Measurements from ENCODE around the gene HOXA5.
A peak's percentile ranks its signal among the peaks of the same experiment; 100 is the strongest.

The HOXA5 gene

DNA sequence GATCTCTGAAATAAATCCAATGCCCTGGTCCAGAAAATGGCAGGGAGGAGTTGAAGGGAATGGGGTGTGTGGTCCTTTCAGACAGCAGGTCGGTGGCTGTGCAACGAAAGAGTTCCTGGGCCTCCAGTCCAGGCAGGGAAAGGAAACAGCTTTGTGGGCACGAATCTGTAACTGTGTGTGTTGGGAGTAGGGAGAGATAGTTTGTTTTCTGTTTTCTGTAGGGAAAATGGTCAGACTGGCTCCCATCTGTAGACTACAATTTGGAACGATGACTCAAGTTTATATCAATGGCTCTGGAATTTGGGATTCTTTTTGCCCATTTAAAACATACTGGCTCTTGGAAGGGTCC, 24.4 kb upstream of the HOXA5 start:
- H3K27ac Mint-ChIP-seq, result no peak overlapping the region
- peaks cover 47% of the 10 kb centered on the region for H3K4me1 Mint-ChIP-seq
- no peak for DNase-seq (ENCODE audit: low spot score in 2 of 2)
- no peaks in the 10 kb centered on the region for H3K9me3 Mint-ChIP-seq
- no peak for ATAC-seq
- peaks cover 6% of the 10 kb centered on the region for H3K36me3 Mint-ChIP-seq
- H3K4me3 Mint-ChIP-seq, result no peak overlapping the region

DNA sequence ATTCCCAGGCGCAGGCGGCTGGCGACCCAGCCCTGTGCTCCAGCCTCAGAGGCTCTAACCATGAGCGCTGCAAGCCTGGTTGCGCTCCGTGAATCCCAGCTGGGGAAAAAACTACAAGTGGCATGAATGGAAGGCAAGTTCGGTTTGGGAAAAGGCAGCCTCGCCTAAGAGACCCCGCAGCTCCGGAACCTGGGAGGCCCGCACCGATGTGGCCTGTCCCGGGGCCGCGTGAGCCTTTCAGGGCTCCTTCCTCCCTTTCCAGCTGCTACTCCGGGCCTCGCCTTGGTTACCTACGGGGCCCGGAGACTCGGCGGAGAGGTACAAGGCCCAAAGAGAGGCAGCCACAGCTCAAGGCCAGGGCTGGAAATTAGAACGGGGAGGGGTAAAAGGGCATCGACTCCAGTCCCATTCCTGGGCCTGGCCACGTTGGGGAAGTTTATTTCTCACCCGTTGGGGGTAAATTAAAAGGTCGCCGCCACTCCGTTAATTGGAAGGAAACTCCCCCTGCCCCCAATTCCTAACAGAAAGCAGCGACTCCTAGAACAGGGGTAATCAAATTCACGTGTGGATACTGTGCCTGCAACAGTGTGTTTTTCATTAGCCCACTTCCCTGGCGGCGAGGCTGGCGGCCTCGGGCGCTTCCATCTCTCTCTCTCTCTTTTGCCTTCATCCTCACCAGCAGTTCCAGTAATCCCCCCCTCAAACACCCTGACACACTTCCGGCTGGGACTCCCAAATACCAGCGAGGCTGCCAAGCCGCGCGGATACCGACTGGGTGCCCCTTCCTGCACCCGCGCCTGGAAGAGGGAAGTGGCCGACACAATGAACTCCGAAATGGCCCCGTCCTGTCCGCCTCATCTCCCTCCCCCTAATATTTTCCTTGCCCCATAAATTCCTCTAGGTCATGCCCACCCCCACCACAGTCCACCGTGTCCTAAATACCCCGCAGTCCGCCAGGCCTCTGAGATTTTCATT, 23.3 kb upstream of the HOXA5 start:
- ATAC-seq (no peak), DNase-seq (ENCODE audit: low spot score in 2 of 2) (no peak)
- H3K4me3 Mint-ChIP-seq, result peak overlapping the region; percentile 42
- H3K36me3 Mint-ChIP-seq, result peaks cover 6% of the 10 kb centered on the region
- H3K9me3 Mint-ChIP-seq, result no peaks in the 10 kb centered on the region
- peaks cover 39% of the 10 kb centered on the region for H3K4me1 Mint-ChIP-seq
- peak overlapping the region; percentile 30 for H3K27ac Mint-ChIP-seq

DNA sequence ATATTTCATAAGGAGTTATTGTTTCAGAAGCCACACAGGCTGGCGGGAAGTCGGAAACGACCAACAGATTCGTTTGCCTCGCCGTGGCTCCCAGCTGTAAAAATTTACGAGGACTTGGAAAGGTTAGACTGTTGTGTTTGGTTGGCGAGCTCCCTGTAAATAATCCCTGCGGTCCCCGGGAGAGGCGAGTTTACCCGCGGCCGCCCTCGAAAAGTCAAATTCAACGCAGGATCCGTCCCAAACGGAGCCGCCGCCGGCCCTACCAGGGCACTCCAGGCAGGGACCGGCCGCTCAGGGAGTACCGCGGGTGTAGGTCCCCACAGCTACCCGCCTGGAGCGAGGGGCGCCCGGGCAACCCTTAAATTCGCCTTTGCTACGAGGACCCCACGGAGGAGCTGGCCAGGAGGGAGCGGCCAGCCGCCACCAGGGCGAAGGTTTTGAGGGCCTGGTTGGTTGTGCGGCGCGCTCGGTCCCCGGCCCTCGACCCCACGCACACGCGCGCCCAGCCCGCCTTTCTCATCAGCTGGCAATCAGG, 22.6 kb upstream of the HOXA5 start:
- DNase-seq (ENCODE audit: low spot score in 2 of 2), result no peak
- Mint-ChIP-seq H3K4me1 (peaks cover 32% of the 10 kb centered on the region), H3K36me3 (peaks cover 6% of the 10 kb centered on the region), H3K9me3 (no peaks in the 10 kb centered on the region), H3K27ac (no peak overlapping the region), H3K4me3 (peak overlapping the region; percentile 42)
- ATAC-seq, result no peak

GRCh38 chr7:27165089-27165995, 21.9 kb upstream of the HOXA5 start, which contains the start of gene HOXA9:
HOXA9 (minus strand) TSS chr7:27165537; CDS start chr7:27165457, 80 bp downstream.
- no peak for DNase-seq (ENCODE audit: low spot score in 2 of 2)
- ATAC-seq, result no peak
- H3K4me3 Mint-ChIP-seq, result peak within 1 kb of the TSS; percentile 42
- H3K36me3 Mint-ChIP-seq, result peaks cover 6% of the 10 kb centered on the region
- no peaks in the 10 kb centered on the region for H3K9me3 Mint-ChIP-seq
- no peak within 1 kb of the TSS for H3K27ac Mint-ChIP-seq
- H3K4me1 Mint-ChIP-seq, result peaks cover 32% of the 10 kb centered on the region

DNA sequence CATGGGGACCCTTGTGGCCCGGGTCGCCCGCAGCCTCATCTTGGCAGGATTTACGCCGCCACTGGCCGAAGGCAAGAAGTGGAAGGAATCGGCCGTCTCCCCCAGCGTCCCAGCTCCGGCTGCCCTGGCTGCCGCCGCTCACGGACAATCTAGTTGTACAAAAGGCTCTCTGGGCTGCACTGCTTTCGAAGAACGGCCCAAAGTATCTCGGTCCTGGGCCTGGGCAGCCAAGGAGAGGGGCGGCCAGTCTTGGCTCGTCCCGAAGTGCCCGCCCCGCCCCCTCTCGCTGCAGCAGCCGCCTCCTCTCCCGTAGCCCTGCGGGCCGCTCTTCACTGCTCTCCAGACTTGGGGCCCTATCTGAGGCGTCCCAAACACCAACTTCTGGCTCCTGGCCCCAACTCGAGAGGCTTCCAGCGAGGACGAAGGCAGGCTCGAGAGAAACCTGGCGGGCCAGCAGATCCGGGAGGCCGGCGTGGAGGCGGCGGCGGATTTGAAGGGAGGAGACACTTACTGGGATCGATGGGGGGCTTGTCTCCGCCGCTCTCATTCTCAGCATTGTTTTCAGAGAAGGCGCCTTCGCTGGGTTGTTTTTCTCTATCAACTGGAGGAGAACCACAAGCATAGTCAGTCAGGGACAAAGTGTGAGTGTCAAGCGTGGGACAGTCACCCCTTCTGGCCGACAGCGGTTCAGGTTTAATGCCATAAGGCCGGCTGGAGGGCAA, 21.0 kb upstream of the HOXA5 start:
- DNase-seq (ENCODE audit: low spot score in 2 of 2) (no peak), ATAC-seq (no peak)
- H3K27ac Mint-ChIP-seq, result no peak overlapping the region
- H3K36me3 Mint-ChIP-seq, result peaks cover 6% of the 10 kb centered on the region
- peaks cover 35% of the 10 kb centered on the region for H3K4me1 Mint-ChIP-seq
- H3K9me3 Mint-ChIP-seq, result no peaks in the 10 kb centered on the region
- H3K4me3 Mint-ChIP-seq, result peak overlapping the region; percentile 42

DNA sequence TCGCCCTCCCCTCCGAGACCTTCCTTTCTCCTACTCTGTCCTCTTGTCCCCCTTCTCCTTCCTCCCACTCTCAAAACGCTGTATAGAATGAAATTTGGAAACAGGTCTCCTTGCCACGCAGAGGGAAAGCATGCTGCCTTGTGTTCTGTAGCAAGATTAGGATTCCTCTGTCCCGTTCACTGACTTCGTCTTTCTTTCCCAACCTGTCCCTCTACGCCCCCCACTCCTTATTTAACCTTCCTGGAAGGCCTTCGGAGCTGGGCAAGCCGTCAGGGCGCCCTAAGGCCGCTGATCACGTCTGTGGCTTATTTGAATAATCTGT, 20.5 kb upstream of the HOXA5 start:
- H3K36me3 Mint-ChIP-seq, result peaks cover 6% of the 10 kb centered on the region
- no peak overlapping the region for H3K27ac Mint-ChIP-seq
- peaks cover 31% of the 10 kb centered on the region for H3K4me1 Mint-ChIP-seq
- ATAC-seq (no peak), DNase-seq (ENCODE audit: low spot score in 2 of 2) (no peak)
- no peaks in the 10 kb centered on the region for H3K9me3 Mint-ChIP-seq
- peak overlapping the region; percentile 42 for H3K4me3 Mint-ChIP-seq

DNA sequence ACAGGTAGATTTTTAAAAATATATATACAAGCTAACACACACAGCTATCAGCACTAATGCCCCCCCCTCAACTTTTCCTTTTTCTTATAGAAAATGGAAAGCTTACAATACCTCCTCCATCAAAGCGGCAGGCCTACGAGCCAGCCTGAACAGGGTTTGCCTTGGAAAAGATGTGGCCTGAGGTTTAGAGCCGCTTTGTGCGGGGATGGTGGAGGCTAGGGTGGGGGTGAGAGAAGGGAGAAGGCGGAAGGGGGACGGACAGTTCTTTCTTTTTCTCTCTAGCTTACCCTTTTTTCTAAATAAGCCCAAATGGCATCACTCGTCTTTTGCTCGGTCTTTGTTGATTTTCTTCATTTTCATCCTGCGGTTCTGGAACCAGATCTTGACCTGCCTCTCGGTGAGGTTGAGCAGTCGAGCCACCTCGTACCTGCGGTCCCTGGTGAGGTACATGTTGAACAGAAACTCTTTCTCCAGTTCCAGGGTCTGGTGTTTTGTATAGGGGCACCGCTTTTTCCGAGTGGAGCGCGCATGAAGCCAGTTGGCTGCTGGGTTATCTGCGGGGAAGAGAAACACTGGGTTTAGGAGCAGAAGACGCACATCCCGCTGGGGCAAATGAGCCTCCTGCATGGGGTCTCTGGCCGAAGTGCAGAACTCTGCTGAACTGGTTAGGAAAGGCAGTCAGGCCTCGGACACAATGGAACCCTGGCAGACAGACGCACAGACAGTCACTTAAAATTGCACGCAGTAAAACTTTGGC, 20.0 kb upstream of the HOXA5 start:
- Mint-ChIP-seq H3K36me3 (peaks cover 6% of the 10 kb centered on the region), H3K4me1 (peaks cover 26% of the 10 kb centered on the region), H3K27ac (no peak overlapping the region), H3K9me3 (no peaks in the 10 kb centered on the region), H3K4me3 (peak overlapping the region; percentile 42)
- no peak for DNase-seq (ENCODE audit: low spot score in 2 of 2)
- ATAC-seq, result no peak

- Mint-ChIP-seq H3K36me3 (peaks cover 10% of the 10 kb centered on the region), H3K4me3 (no peak overlapping the region), H3K9me3 (no peaks in the 10 kb centered on the region), H3K27ac (no peak overlapping the region), H3K4me1 (peaks cover 32% of the 10 kb centered on the region)
- no peak for DNase-seq (ENCODE audit: low spot score in 2 of 2)
- ATAC-seq, result no peak
Observed at GRCh38 chr7:27162561-27163287, 19.2 kb upstream of the HOXA5 start.

DNA sequence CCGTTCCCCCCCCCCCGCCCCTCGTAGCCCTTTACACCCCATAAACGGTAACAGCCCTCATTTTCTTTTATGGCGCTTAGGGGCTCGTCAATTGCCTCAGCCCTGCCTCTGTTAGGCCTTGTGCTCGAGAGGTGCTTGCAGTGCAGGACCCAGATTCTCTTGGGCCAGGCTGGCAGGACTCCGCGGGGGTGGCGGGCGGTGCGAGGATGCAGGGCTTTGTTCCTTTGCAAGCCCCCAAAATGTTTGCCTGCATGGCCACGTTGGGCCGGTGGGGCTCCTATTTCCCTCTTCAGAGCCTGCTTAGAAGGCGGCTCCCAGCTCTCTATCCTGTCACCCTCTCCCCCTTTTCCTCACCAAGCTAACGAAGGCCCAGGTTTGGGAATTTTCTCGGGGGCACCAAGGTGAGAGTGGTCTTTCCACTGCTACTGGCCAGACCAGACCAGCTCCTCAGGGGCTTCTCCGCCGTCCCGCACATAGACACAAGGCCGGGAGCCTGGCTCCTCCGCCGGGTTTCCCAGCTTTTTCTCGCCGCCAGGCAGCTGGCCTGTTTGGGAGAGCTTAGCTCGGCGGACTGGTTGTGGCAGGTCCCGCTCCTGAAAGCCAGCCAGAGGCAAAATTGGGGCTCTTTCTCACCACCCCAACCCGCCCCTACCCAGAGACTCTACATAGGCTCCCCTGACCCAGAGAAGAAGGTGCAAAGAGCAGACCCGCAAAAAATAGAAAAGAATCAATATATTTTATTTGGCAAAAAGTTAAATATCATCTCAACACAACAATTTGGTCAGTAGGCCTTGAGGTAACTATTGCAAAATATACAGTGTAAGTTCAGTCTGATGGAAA, 18.5 kb upstream of the HOXA5 start:
- Mint-ChIP-seq H3K36me3 (peaks cover 18% of the 10 kb centered on the region), H3K9me3 (no peaks in the 10 kb centered on the region), H3K4me3 (no peak overlapping the region), H3K27ac (no peak overlapping the region), H3K4me1 (peaks cover 35% of the 10 kb centered on the region)
- DNase-seq (ENCODE audit: low spot score in 2 of 2) (no peak), ATAC-seq (no peak)

- DNase-seq (ENCODE audit: low spot score in 2 of 2) (no peak), ATAC-seq (no peak)
- Mint-ChIP-seq H3K4me1 (peaks cover 36% of the 10 kb centered on the region), H3K36me3 (peaks cover 20% of the 10 kb centered on the region), H3K4me3 (peak overlapping the region; percentile 70), H3K27ac (no peak overlapping the region), H3K9me3 (no peaks in the 10 kb centered on the region)
Observed at GRCh38 chr7:27161214-27161720, 17.8 kb upstream of the HOXA5 start.

DNA sequence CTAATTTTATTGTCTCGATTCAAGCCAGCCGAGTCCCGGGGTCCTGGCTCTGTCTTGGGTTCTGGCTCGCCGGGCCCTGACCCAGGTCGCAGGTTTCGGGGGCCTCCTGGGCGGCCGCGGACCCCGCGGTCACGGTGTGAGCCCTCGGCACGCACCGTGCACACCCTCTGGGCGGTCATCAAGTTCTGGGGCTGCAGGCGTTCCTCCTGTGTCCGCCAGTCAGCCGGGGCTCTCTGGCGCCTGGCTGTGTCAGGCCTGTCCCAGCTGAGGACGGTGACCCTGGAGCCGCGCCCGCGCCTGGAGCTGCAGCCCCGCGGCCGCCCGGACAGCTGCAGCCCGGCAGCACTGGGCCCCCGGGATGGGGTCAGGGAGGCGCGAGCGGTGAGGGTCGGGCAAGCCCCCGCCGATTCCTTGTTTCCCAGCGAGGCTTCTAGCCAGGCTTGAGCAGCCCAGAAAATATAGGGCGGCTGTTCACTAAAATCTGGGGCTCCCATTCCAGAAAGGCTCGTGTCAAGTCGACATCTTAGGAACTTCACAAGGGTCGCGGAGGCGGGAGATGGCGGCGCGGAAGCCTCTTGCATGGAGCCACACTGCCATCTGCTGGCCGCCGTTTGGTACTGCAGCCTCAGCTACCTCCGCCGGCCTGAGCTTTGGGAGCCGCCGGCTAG, 17.2 kb upstream of the HOXA5 start:
- H3K4me3 Mint-ChIP-seq, result peak overlapping the region; percentile 70
- peak; percentile 86 to 92 for DNase-seq (ENCODE audit: low spot score in 2 of 2)
- no peak overlapping the region for H3K27ac Mint-ChIP-seq
- H3K9me3 Mint-ChIP-seq, result no peaks in the 10 kb centered on the region
- H3K4me1 Mint-ChIP-seq, result peaks cover 39% of the 10 kb centered on the region
- peak; percentile 67 for ATAC-seq
- peaks cover 21% of the 10 kb centered on the region for H3K36me3 Mint-ChIP-seq

GRCh38 chr7:27160145-27160545, 16.7 kb upstream of the HOXA5 start:
- peak; percentile 31 for ATAC-seq
- H3K4me3 Mint-ChIP-seq, result peak overlapping the region; percentile 70
- no peak for DNase-seq (ENCODE audit: low spot score in 2 of 2)
- H3K27ac Mint-ChIP-seq, result no peak overlapping the region
- peaks cover 19% of the 10 kb centered on the region for H3K36me3 Mint-ChIP-seq
- peaks cover 42% of the 10 kb centered on the region for H3K4me1 Mint-ChIP-seq
- no peaks in the 10 kb centered on the region for H3K9me3 Mint-ChIP-seq
